NCI-H524 treated with DMSO at 0.1 percent for 48 hours (cell line): ENCODE data around the gene KCNJ18.
"Not testable (repeated sequence)": the region's sequence is repeated elsewhere in the genome, so short reads cannot be mapped to it uniquely, and the experiment has no call there.

Source experiments
- DNase-seq: peaks from one replicate; lab custom pipeline; 2025; lab: John Stamatoyannopoulos, UW

Gene KCNJ18

DNA sequence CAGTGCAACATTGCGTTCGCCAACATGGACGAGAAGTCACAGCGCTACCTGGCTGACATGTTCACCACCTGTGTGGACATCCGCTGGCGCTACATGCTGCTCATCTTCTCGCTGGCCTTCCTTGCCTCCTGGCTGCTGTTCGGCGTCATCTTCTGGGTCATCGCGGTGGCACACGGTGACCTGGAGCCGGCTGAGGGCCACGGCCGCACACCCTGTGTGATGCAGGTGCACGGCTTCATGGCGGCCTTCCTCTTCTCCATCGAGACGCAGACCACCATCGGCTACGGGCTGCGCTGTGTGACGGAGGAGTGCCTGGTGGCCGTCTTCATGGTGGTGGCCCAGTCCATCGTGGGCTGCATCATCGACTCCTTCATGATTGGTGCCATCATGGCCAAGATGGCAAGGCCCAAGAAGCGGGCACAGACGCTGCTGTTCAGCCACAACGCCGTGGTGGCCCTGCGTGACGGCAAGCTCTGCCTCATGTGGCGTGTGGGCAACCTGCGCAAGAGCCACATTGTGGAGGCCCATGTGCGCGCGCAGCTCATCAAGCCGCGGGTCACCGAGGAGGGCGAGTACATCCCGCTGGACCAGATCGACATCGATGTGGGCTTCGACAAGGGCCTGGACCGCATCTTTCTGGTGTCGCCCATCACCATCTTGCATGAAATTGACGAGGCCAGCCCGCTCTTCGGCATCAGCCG lies 10.8 kb downstream of the KCNJ18 start:
- DNase-seq: not testable (repeated sequence)

DNA sequence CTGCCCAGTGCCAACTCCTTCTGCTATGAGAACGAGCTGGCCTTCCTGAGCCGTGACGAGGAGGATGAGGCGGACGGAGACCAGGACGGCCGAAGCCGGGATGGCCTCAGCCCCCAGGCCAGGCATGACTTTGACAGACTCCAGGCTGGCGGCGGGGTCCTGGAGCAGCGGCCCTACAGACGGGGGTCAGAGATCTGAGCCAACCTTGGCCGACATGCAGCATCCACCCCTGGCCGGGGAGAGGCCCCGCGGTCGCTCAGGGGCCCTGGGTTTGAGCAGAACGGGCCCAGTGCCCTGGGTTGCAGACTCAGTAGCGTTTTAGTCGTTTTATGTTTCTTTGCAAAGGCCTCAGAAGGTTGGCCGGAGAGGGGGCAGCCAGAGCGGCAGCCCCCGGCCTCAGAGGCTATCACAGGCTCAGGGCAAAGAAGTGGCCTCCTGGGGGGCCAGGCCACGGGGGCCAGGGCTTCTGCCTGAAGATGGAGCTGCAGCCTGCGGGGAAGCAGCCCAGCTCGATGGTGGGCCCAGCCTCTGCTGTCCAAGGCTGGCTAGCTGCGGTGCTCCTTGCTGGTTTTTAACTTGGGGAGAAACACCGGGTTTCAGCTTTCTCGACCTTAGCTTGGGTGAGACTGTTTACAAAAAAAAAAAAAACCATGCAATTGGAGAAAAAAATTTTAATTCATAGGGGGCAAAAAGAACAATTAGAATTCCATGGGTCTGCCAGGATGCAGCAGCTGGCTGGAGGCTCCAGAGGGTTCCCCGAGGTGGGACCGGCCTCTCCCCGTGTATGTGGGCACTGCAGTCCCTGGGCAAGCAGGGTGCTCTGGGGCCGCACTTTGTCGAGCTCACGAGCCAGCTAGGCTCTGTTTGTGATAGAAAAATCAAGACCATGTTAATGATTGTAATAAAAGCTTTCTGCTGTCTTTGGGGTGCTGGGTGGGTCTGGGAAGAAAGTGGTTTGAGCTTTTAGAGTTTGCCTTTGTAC lies 11.9 kb downstream of the KCNJ18 start:
- DNase-seq: not testable (repeated sequence)

DNA sequence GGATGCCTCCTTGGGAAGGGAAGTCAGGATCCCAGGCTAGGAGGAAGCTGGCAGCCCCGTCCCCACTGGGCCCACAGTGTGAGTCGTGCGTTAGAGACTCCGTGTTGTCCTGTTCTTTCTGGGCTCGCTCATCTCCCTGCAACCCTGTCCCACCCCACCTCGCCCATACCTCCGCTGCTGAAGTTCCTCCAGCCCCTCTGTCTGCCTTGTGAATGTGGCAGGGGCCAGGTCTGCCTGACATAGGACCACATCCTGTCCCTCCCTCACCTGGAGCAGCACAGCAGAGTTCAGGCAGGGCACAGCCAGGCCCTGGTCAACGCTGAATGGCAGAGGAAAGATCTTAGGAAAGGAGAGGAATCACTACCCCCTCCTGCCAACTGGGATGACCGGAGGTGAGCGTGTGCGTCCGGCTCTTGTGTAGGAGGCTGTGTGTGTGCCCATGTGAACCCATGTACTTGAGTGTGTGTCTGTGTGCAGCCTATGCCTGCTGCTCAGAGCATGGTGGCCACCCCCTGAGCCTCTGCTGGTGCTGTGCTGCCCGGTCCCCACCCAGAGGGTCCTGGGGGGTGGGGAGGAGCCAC lies 12.8 kb downstream of the KCNJ18 start:
- no peak for DNase-seq

DNA sequence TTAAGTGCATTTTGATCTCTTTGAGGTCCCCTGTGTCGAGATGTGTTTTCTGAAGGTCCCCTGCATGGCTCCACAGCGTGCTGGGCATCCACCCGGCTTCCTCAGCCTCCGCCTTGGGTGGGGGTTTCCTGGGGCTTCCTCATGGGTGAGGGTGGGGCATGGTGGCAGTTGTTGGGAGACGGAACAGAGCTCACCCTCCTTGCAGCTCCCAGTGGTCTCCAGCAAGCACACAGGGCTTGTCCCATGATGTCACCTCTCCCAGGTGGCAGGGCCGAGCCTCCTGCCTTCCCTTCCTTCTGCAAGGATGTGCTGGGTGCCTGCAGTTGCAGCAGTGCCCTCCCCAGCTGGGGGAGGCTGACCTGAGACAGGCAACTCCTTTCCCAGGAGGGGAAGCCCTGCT lies 13.4 kb downstream of the KCNJ18 start:
- not testable (repeated sequence) for DNase-seq

DNA sequence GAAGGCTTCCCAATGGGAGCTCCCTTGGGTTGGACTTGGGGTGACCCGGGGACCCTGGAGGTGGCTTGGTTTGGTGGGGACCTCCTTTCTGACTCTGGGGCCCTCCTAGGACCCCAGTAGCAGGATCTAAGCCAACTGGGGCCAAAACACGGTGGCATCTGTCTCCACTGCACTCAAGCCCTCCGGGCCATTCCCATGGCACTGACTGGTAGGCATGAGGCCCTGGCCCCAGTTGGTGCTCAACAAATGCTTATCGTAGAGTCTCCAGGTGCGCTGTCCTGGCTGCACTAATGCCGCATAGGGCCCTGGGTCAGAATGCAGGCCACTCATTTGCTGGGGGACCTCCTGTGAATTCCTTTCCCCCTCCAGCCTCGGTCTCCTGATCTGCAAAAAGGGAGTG lies 14.2 kb downstream of the KCNJ18 start:
- DNase-seq: not testable (repeated sequence)

DNA sequence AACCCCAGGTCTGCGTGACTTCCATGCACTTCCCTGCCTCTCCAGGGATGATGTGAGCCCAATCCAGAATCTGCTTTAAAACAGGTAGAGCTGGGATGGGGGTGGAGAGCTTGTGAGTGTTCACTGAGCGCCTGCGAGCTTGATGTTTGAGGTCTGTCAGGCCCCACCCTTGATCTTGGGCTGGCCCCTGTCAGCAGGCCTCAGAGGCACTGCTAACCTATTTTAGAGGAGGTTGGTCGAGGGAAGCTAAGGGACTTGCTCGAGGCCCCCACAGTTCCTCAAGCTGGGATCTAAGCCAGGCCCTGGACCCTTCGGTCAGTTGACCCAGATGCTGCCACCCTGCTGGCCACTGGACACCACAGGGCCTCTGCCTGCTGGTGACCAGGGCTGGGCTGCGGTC lies 14.8 kb downstream of the KCNJ18 start:
- not testable (repeated sequence) for DNase-seq

DNA sequence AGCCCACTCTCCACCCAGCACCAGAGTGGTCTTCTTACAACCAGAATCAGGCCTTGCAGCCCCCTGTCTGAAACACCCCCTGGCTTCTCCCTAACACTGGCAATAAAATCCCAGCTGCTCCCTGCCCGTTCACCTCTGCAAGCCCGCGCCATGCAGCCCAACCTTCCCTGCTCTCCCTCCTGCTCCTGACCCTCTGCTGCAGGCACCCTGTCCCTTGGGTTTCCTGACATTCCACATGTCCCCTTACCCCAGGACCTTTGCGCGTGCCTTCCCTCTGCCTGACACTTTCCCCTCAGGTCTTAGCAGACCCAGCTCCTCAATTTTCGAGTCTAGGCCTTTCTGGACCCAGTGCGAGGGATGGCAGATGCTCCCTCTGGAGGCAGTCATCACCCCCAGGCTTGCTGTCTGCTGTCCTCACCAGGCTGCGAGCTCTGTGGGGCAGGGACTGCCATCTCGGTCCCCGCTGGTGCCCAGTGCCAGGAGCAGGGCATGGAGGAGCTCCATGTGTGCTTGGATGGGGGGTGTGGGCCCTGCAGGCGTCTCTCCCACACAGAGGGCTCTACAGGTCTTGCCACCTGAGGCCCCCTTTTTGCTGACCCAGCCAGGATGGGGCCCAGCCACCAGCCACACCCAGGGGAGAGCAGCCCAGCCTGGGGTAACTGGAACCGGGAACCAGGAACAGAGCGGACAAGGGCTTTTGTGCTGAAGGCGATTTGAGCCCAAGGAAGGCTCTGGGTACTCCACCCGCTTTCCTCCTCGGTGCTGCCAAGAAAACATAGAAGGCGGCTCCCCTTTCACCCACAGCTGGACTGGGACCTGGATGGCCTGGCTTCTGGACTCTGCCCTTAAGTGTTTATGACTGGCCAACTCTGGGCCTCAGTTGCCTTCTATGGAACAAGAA lies 15.6 kb downstream of the KCNJ18 start:
- DNase-seq: not testable (repeated sequence)

DNA sequence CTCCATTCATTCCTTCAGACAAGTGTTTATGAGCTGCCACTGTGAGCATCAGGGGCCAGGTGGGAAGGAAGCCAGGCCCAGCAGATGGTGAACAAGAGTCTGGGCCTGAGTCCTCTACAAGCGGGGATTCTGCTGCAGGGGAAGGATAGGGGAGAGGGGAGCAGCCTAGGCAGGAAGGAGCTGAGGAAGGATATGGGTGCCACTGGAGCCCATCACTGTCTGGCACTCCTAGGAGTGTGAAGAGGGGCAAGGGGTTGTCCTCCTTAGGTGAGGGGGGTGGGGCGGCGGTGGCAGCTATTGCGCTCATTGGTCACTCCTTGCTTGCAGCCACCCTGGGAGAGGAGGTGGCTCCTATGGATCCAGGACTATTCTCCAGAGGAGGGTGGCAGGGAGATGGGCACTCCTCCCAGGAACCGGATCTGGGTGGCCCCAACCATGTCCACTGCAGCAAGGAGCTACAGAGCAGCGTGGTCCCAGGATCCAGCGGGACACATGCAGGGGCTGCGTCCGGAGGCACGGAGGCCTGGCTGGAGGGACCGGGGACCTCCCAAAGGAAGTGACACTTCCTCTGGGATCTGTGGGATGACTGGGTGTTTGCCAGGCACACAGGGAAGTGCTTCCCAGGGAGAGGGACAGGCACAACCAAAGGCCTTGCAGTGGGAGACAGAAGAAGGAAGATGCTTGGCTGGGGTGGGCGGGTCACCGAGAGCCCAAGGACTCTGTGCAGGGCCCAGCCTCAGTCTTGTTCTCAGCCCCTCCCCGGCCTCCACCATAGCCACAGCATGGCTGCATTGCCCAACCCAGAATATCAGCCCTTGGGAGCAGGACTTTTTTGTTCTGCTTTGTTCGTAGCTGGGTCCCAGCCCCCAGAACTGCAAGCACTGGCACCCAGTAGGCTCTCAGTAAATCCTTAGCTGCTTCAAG lies 16.6 kb downstream of the KCNJ18 start:
- not testable (repeated sequence) for DNase-seq

DNA sequence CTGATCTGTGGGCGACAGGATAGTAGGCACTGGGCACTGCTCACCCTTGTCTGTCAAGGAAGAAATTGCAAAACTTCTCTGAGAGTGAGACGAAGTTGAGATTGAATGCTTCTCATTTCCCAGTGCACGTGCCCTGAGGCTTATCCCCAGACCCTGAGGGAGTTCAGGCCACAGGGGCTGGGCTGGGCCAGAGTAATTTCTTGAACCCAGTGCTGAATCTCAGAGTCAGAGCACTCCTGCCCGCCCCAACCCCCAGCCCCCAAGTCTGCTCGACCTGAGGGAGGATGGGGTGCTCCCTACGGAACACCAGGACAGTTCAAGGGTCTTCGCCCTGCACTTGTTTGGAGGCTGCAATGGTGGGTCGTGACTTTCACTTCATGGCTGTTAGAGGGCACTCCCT lies 17.7 kb downstream of the KCNJ18 start:
- not testable (repeated sequence) for DNase-seq

DNA sequence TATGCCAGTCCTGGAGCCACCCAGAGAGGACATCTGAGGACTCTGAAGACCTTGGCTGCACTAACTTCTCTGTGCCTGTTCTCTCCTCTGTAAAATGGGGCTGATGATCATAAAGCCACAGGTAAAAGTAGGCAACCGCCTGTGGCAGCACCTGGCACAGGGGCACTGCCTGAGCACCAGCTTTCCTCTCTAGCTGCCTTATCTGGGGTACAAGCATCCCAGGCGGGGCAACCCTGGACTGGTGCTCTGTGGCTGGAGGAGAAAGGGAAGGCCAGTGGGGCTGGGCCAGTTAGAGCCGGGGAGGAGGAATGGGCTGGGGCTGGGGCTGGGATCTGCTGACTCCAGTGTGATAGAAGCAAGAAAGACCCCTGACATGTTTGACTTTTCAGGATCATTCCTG lies 18.2 kb downstream of the KCNJ18 start:
- DNase-seq: not testable (repeated sequence)

DNA sequence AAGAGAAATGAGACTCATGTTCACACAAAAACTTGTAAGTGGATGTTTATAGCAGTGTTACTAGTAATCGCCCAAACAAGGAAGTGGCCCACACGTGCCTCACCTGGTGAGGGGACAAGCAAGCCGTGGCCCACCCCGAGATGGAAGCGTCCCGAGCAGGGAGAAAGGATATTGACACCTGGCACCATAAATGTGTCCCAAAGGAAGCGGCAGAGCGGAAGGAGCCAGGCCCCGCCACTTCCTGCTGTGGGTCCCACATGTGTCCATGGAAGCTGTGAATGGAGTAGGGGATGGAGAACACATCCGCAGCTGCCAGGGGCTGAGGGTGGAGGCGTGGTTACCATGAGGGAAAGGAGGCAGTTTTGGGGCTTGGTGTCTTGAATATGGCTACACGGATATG lies 18.9 kb downstream of the KCNJ18 start:
- DNase-seq: no peak

DNA sequence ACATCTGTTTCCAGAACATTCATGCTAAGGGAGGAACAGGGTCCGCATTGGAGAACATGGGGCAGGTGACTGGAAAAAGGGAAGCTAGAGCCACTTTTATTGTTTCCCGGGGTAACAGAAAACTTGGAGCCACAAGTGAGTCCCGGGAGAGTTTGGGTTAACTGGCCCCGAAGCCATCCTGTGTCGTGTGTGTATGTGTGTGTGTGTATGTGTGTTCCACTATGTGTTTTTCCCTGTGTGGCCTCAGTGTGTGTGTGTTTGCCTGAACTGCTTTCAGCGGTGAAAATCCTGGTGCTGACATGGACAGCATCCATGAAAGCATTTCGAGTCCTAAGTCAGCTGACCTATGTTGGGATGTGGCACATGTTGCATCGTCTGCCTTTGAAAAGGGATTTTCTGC lies 20.7 kb downstream of the KCNJ18 start:
- not testable (repeated sequence) for DNase-seq

DNA sequence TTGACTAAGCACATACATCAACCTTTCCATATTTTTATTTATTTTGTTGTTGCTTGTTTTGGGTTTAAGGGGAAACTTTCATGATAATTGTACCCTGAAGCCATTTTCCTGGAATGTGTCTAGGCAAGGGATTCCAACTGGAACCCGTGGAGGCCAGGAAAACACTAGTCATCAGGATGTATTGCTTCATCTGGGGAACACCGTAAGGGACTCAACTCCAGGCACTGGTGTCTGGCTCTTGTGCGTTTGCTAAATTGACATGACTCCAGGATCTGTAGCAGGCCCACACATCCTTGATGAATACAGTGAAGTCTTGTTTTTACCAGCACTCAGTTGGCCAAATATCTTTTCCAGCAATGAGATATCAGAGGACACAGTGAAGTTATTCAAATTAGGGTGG lies 21.3 kb downstream of the KCNJ18 start:
- not testable (repeated sequence) for DNase-seq

DNA sequence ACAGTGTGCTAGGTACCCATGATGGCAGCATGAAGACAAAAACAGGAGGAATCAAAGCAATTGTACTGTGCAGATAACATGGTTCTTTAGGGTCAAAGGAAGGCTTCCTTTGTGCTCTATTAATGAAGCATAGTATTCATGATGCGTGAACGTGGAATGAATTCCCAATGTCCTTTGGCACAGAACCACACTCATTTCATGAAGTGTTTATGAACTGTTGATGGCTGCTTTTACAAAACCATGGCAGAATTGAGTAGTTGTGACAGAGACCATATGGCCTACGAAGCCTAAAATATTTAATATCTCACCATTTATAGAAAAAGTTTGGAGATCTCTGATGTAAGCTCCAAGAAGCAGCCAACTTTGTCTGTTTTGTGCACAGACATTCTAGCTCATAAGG lies 22.4 kb downstream of the KCNJ18 start:
- not testable (repeated sequence) for DNase-seq

DNA sequence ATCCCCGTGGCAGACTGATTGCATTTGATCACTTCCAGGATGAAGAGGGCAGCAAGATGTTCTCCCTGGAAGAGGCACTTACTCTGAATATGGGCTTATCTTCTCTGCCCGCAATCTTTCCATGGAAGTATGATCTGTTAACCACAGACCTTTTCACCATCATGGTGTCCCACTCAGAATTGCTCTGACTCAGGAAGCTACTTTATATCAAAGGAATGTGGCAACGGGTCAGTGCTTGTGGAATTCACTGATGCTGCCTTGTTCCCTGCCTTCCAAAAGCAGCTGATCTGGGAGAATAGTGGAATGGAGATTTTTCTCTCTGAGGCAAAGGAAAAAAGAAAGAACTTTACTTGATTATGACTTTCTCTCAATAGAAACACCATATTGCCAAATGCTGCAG lies 23.6 kb downstream of the KCNJ18 start:
- not testable (repeated sequence) for DNase-seq

DNA sequence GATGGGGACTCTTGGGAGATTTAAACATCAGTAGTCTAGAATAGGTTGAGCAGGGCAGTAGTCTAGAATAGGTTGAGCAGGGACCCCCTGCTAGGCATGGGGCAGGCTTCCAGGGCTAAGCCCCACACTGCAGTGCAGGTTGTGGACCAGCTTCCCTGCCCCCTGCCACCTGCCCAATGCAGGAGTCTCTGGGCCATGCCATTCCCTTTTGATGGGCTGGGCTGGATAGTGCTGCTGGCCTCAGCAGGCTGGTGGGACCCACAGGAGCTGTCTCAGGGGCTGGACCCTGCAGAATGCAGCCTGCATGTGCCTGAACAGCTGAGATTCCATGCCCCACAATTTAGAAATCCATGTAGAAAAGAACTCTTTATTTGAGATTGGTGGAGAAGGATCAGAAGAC lies 26.6 kb downstream of the KCNJ18 start:
- DNase-seq: not testable (repeated sequence)

DNA sequence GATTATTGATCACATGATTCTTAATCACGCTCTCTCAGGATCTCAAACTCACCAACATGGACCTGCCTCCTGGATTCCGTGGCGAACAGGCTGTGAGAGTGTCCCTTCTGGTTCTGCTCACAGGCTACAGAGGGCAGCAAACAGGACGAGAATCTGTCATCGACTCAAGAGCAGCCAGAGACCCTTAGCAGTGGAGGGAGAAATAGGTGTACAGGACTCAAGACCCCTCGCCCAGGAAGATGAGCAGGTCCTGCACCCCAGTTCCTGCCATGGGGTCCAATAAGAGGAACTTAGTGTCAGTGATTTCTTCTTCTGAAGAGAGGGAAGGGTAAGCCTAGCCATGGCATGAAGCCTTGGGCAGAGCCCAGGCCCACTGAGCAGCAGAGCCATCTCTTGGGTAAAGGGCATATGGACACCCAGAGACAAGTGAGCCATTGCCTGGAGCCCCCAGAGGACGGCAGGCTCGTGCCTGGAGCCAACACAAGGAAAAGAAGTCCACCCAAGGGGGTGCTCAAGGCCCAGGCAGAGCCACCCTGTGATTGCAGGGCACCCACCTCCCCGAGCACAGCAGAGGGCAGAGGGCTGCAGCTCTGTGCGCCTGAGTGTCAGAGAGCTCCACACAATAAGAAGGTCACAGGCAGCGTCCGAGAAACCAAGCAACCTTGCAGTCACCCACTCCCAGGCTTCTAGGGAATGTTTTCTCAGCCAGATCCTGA lies 27.3 kb downstream of the KCNJ18 start:
- DNase-seq: not testable (repeated sequence)

DNA sequence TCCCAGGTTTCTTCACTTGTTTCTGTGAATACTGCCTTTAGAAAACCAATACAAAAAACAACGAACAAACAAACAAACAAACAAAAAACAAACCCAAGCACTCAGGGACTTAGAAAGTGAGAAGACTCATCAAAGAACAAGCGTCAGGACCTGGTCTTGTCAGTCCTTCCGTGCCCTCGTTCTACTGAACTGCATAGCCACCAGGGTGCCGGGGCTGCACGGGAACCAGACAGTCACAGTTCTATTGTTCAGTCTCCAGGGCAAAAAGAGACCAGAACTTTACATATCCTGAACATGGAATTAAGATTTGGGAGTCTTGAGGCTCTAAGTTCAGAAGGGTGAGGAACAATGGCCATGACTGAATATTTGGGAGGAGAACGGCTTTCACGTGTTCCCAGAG lies 28.2 kb downstream of the KCNJ18 start:
- DNase-seq: not testable (repeated sequence)

DNA sequence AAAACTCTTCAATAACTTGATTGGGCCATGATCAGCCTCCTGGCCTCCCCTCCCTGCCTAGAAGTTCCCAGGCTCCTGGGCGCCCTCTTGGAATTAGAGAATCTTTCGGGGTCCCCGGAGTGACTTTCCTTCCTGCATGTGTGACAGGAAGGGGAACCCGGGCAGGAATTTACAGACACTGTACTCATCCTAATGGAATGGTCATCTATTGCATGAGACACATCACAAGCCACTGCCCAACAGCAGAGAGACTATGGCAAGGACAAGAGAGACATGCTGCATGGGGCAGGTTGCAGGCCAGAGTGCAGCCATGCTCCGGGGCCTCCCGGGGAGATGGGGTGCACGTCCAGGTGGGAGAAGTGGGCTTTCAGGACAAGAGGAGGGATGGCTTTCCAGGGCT lies 29.9 kb downstream of the KCNJ18 start:
- DNase-seq: not testable (repeated sequence)
